ENCODE results near the gene MT1H. TPM values are rescaled to one million over a fixed set of nuclear protein-coding genes. Genes with fewer than 3 reads are reported as not detected.

Gene MT1H
- total and polyA plus RNA-seq, 3 donors from 2014 or later, result not detected

GRCh38 chr16:56653218-56653617 is 16.4 kb upstream of the MT1H start:
- intact Hi-C loops (cut with DNase I; ENCODE audit: low total_unique reads), result no loop called here
- H3K27ac ChIP-seq, result no peak overlapping the region

GRCh38 chr16:56657555-56658326 is 11.9 kb upstream of the MT1H start, which contains the start of gene MT1F:
MT1F (plus strand) TSS chr16:56657959; CDS start chr16:56658059, 100 bp downstream.
- 5 to 16% methylated on average over 7 to 45 of the region's 46 CpGs for WGBS, 2 donors
- H3K27me3 ChIP-seq, result no peaks in the 10 kb centered on the region

More at GRCh38 chr16:56653218-56653617, 16.4 kb upstream of the MT1H start:
- Histone ChIP-seq H3K4me3 (no peak overlapping the region), H3K36me3 (ENCODE audit: low read depth, missing control alignments) (no peaks in the 10 kb centered on the region), H3K9me3 (no peaks in the 10 kb centered on the region), H3K27me3 (no peaks in the 10 kb centered on the region), H3K4me1 (no peaks in the 10 kb centered on the region)
- 84 to 91% methylated on average over 7 of the region's 7 CpGs for WGBS, 2 donors
- TF ChIP-seq POLR2A (IDR thresholded peaks at IDR 0.05), result no peak
- TF ChIP-seq, protein P1, sequence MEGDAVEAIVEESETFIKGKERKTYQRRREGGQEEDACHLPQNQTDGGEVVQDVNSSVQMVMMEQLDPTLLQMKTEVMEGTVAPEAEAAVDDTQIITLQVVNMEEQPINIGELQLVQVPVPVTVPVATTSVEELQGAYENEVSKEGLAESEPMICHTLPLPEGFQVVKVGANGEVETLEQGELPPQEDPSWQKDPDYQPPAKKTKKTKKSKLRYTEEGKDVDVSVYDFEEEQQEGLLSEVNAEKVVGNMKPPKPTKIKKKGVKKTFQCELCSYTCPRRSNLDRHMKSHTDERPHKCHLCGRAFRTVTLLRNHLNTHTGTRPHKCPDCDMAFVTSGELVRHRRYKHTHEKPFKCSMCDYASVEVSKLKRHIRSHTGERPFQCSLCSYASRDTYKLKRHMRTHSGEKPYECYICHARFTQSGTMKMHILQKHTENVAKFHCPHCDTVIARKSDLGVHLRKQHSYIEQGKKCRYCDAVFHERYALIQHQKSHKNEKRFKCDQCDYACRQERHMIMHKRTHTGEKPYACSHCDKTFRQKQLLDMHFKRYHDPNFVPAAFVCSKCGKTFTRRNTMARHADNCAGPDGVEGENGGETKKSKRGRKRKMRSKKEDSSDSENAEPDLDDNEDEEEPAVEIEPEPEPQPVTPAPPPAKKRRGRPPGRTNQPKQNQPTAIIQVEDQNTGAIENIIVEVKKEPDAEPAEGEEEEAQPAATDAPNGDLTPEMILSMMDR (IDR thresholded peaks at IDR 0.05), result no peak
- no peak for DNase-seq

GRCh38 chr16:56658327-56658875 is 11.2 kb upstream of the MT1H start:
- WGBS, 2 donors, result 40% methylated on average over 9 to 10 of the region's 10 CpGs
- Histone ChIP-seq H3K4me1 (peaks cover 4% of the 10 kb centered on the region), H3K4me3 (peak overlapping the region in 1 of 2 donors; percentile 60), H3K27ac (no peak overlapping the region), H3K9me3 (no peaks in the 10 kb centered on the region), H3K27me3 (no peaks in the 10 kb centered on the region), H3K36me3 (ENCODE audit: low read depth, missing control alignments) (no peaks in the 10 kb centered on the region)
- no peak for DNase-seq
- TF ChIP-seq POLR2A (IDR thresholded peaks at IDR 0.05), result no peak
- TF ChIP-seq, protein P1 (IDR thresholded peaks at IDR 0.05), result no peak
- intact Hi-C loops (cut with DNase I; ENCODE audit: low total_unique reads), result no loop called here

More at GRCh38 chr16:56657555-56658326, 11.9 kb upstream of the MT1H start, which contains the start of gene MT1F:
- H3K36me3 ChIP-seq (ENCODE audit: low read depth, missing control alignments), result no peaks in the 10 kb centered on the region
- H3K4me1 ChIP-seq, result no peaks in the 10 kb centered on the region
- intact Hi-C loops (cut with DNase I; ENCODE audit: low total_unique reads), result no loop called here
- H3K27ac ChIP-seq, result peak within 1 kb of the TSS in 1 of 2 donors; percentile 25
- no peaks in the 10 kb centered on the region for H3K9me3 ChIP-seq
- TF ChIP-seq, protein P1 (IDR thresholded peaks at IDR 0.05), result no peak
- TF ChIP-seq POLR2A (IDR thresholded peaks at IDR 0.05), result no peak
- DNase-seq, result peak; percentile 85
- H3K4me3 ChIP-seq, result peak within 1 kb of the TSS; percentile 29 to 60

DNA sequence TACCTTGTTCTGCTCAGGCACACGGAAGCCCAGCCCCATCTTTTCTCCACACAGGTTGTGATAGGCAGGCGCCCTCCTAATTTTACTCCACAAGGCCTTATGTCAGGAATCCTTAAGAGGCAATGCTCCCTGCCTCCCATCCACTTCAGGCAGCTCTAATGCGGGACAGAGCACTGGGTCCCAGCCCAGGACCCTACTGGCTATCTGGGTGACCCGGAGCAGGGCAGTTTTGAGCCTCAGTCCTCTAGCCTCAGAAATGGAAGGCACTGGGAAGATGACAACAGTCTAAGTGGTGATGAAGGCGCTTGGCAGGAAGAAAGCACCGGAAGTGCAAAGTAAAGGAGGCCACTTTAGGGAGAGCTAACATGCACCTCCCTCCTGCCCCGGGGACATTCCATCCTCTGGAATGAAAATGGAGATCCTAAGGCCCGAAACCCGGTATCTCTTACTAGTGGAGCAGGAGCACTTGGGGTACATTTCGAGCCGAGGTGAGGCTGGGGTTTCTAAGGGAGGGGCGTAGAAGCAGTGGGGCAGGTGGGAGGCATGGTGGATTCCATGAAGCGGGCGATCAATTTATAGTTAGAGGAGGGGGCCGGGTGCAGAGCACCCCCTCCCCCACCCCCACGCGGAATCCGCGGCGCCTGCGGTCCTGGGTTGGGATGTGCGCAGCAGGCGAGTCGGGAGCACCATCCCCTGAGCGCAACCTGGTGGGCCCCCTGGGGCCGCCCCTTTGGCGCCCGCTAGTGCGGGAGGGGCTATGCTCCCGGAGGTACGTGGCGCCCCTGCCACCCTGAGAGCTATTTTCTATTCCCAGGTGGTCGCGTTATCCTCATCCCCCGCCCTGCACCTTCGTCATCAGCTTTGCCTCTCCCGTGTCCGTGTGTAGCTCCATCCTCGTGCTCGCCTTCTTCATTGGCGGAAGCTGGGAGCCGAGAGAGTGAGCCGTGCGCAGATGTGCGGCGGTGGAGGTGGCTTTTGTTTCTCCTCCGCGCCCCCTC is 7.0 kb upstream of the MT1H start:
- no peak overlapping the region for H3K4me3 ChIP-seq
- no peak overlapping the region for H3K27ac ChIP-seq
- WGBS, 2 donors, result 15 to 18% methylated on average over 41 to 48 of the region's 48 CpGs
- H3K36me3 ChIP-seq (ENCODE audit: low read depth, missing control alignments), result no peaks in the 10 kb centered on the region
- no peak for DNase-seq
- H3K4me1 ChIP-seq, result peaks cover 4% of the 10 kb centered on the region
- intact Hi-C loops (cut with DNase I; ENCODE audit: low total_unique reads), result no loop called here
- H3K27me3 ChIP-seq, result no peaks in the 10 kb centered on the region
- no peaks in the 10 kb centered on the region for H3K9me3 ChIP-seq
- no peak for TF ChIP-seq POLR2A (IDR thresholded peaks at IDR 0.05)
- TF ChIP-seq, protein P1 (IDR thresholded peaks at IDR 0.05), result no peak

Measured in testis (tissue), 3 donors.